CD14-positive monocyte (primary cell): ENCODE results near the gene EPG5. TPM values are rescaled to one million over a fixed set of nuclear protein-coding genes. Genes with fewer than 3 reads are reported as not detected.
A peak's percentile ranks its signal among the peaks of the same experiment; 100 is the strongest.

Experiments used
- DNase-seq, 3 donors: peaks; one replicate each; pipeline ENCODE4 v3.0.0-alpha.2; 2011 to 2022
- H2AFZ ChIP-seq: 2 replicates; pipeline ENCODE4 v1.6.0; 2012; ENCODE audit warnings: mild to moderate bottlenecking, low read depth, low read length, inconsistent platforms; ENCODE audit not compliant: insufficient read depth, poor library complexity, severe bottlenecking
- H3K27ac ChIP-seq, 2 donors: 1 replicate in 1 of 2; 2 replicates in 1 of 2; pipeline ENCODE4 v1.5.1; 2012 to 2013; ENCODE audit warnings: low read length in 2 of 2, control low read depth in 1 of 2, inconsistent platforms in 1 of 2, low read depth in 1 of 2, mild to moderate bottlenecking in 1 of 2
- H3K27me3 ChIP-seq, 2 donors: one replicate each; pipeline versions ENCODE4 v1.6.0 to v1.6.1; 2011 to 2013; ENCODE audit warnings: low read length in 2 of 2; ENCODE audit not compliant: control insufficient read depth in 2 of 2, insufficient read depth in 2 of 2
- H3K36me3 ChIP-seq, 2 donors: replicated peaks in 1 of 2; 1 replicate in 1 of 2; 2 replicates in 1 of 2; pipeline versions ENCODE4 v1.5.1 to v1.6.1; 2012 to 2013; ENCODE audit warnings: low read length in 2 of 2, control low read depth in 1 of 2, inconsistent platforms in 1 of 2, mild to moderate bottlenecking in 1 of 2; ENCODE audit not compliant: insufficient read depth in 2 of 2, control insufficient read depth in 1 of 2
- H3K4me1 ChIP-seq, 2 donors: 1 replicate in 1 of 2; 2 replicates in 1 of 2; pipeline versions ENCODE4 v1.5.1 to v1.6.1; 2012 to 2013; ENCODE audit warnings: low read length in 2 of 2, control low read depth in 1 of 2, inconsistent platforms in 1 of 2, mild to moderate bottlenecking in 1 of 2, moderate library complexity in 1 of 2; ENCODE audit not compliant: insufficient read depth in 2 of 2, control insufficient read depth in 1 of 2
- H3K4me2 ChIP-seq: replicated peaks from 2 replicates; pipeline ENCODE3; 2012; ENCODE audit warnings: low read length, moderate library complexity, mild to moderate bottlenecking; ENCODE audit not compliant: poor library complexity, severe bottlenecking; ENCODE audit errors: extremely low read depth
- H3K4me3 ChIP-seq, 3 experiments: fragments of 200-600 bp in 1 of 3; sonication (generic) in 1 of 3; replicated peaks in 1 of 3; 1 replicate in 2 of 3; 2 replicates in 1 of 3; pipeline ENCODE4 v1.5.1; 2011 to 2013; ENCODE audit warnings: low read length in 3 of 3, mild to moderate bottlenecking in 3 of 3, control low read depth in 2 of 3, low read depth in 2 of 3, inconsistent platforms in 1 of 3, moderate library complexity in 1 of 3
- H3K79me2 ChIP-seq: 2 replicates; pipeline ENCODE4 v1.6.0; 2012; ENCODE audit warnings: mild to moderate bottlenecking, control low read depth, inconsistent platforms, low read length, moderate library complexity; ENCODE audit not compliant: insufficient read depth
- H3K9ac ChIP-seq: 2 replicates; pipeline ENCODE4 v1.6.0; 2017; ENCODE audit warnings: low read length, mild to moderate bottlenecking; ENCODE audit not compliant: insufficient read depth, poor library complexity, severe bottlenecking
- H3K9me3 ChIP-seq, 2 donors: replicated peaks in 1 of 2; 1 replicate in 1 of 2; 2 replicates in 1 of 2; pipeline versions ENCODE4 v1.5.1 to v1.6.1; 2012 to 2013; ENCODE audit warnings: low read length in 2 of 2, control low read depth in 1 of 2; ENCODE audit not compliant: control insufficient read depth in 1 of 2, insufficient read depth in 1 of 2
- H4K20me1 ChIP-seq: 2 replicates; pipeline ENCODE4 v1.6.0; 2012; ENCODE audit warnings: mild to moderate bottlenecking, low read length, control low read depth, moderate library complexity; ENCODE audit not compliant: insufficient read depth
- H3K27ac Mint-ChIP-seq, 7 donors: one replicate each; pipeline ENCODE4 v1.8.0; 2020; ENCODE audit warnings: mild to moderate bottlenecking in 7 of 7, mixed read lengths in 7 of 7, moderate library complexity in 6 of 7, inconsistent platforms in 2 of 7
- H3K27me3 Mint-ChIP-seq, 3 donors: one replicate each; pipeline ENCODE4 v1.8.0; 2021 to 2022; ENCODE audit warnings: low read depth in 3 of 3, mild to moderate bottlenecking in 3 of 3, mixed read lengths in 3 of 3, moderate library complexity in 3 of 3, inconsistent platforms in 1 of 3
- H3K36me3 Mint-ChIP-seq, 2 donors: one replicate each; pipeline ENCODE4 v1.8.0; 2020; ENCODE audit warnings: mixed read lengths in 2 of 2, inconsistent platforms in 1 of 2, mild to moderate bottlenecking in 1 of 2
- H3K4me1 Mint-ChIP-seq: one replicate; pipeline ENCODE4 v1.8.0; 2020; ENCODE audit warnings: mild to moderate bottlenecking, mixed read lengths
- H3K4me3 Mint-ChIP-seq, 2 donors: one replicate each; pipeline ENCODE4 v1.8.0; 2020; ENCODE audit warnings: mild to moderate bottlenecking in 2 of 2, mixed read lengths in 2 of 2, moderate library complexity in 1 of 2
- H3K9me3 Mint-ChIP-seq, 7 donors: one replicate each; pipeline ENCODE4 v1.8.0; 2020 to 2022; ENCODE audit warnings: mixed read lengths in 7 of 7, mild to moderate bottlenecking in 6 of 7, moderate library complexity in 6 of 7, inconsistent platforms in 2 of 7
- CTCF ChIP-seq: fragments of 200-600 bp; IDR thresholded peaks from one replicate; pipeline ENCODE4 v1.8.0; 2022; ENCODE audit warnings: antibody characterized with exemption, mild to moderate bottlenecking
- WGBS: methylation state at CpG from one replicate; pipeline ENCODE4 v1.1.5; 2013; ENCODE audit warnings: missing lambda C conversion rate; ENCODE audit not compliant: insufficient coverage; 5-methylcytosine and 5-hydroxymethylcytosine counted together
- intact Hi-C, 2 donors: fragments of 100-400 bp; cut with micrococcal nuclease; formaldehyde crosslinking; loops; one replicate each; pipeline versions ENCODE4 v1.15.0 to v1.15.1; 2023
- polyA plus RNA-seq, 3 donors: library from polyadenylated mRNA; depleted of rRNA in 1 of 3; unstranded in 2 of 3; stranded (reverse) in 1 of 3; fragments of 300-500 nt in 2 of 3; fragments of >200 nt in 1 of 3; fragmentation: Illumina TruSeq in 2 of 3; gene quantifications; 1 replicate in 2 of 3; 2 replicates in 1 of 3; pipeline ENCODE4 v1.2.3, GENCODE V29; 2012 to 2021

Gene EPG5
- polyA plus RNA-seq, 3 donors = 1.3 to 15.9 (median 1.4) TPM

GRCh38 chr18:45894818-45895217, 72.3 kb downstream of the EPG5 start:
- WGBS = 97% methylated on average over 3 of the region's 3 CpGs
- TF ChIP-seq CTCF = no peak
- Histone ChIP-seq H3K27ac (no peak overlapping the region), H3K4me3 (no peak overlapping the region), H3K79me2 (no peaks in the 10 kb centered on the region), H3K27me3 (no peaks in the 10 kb centered on the region), H3K9ac (no peak overlapping the region), H2AFZ (no peak overlapping the region), H4K20me1 (no peaks in the 10 kb centered on the region), H3K36me3 (peaks cover 55 to 79% of the 10 kb centered on the region in 2 donors), H3K4me1 (peaks cover 15% of the 10 kb centered on the region in 2 donors), H3K4me2 (no peak overlapping the region), H3K9me3 (no peaks in the 10 kb centered on the region)
- Mint-ChIP-seq H3K27ac (no peak overlapping the region), H3K9me3 (no peaks in the 10 kb centered on the region), H3K4me1 (peaks cover 11% of the 10 kb centered on the region), H3K4me3 (no peak overlapping the region), H3K36me3 (peaks cover 55 to 75% of the 10 kb centered on the region in 2 donors), H3K27me3 (peaks cover 0 to 2% (median 0%) of the 10 kb centered on the region in 3 donors)
- intact Hi-C loops = no loop called here
- no peak for DNase-seq

DNA sequence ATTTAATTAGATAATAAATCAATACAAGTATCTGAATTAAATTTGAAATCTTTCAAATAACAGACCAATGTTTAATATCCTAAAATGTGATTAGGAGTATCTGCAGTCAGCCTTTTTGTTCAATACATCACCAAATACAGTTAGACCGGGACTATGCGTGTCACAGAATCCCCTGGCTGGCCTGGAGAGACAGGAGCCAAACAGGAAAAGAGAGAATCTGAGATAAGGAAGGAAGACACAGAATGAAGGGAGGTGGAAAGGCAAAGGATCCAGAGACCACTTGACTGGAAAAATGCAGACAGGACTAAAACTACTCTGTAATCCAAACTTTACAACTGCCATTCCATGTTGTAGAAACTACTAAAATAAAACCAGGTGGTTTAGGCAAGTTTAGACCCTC, 75.3 kb downstream of the EPG5 start:
- H3K79me2 ChIP-seq = no peaks in the 10 kb centered on the region
- Mint-ChIP-seq H3K36me3 (peaks cover 41 to 63% of the 10 kb centered on the region in 2 donors), H3K27ac (peak overlapping the region in 3 of 7 donors; percentile 49 to 73 (median 68)), H3K9me3 (peaks cover 0 to 2% (median 0%) of the 10 kb centered on the region in 7 donors), H3K27me3 (no peaks in the 10 kb centered on the region), H3K4me1 (peaks cover 21% of the 10 kb centered on the region), H3K4me3 (no peak overlapping the region)
- H3K4me1 ChIP-seq = peaks cover 24 to 25% of the 10 kb centered on the region in 2 donors
- TF ChIP-seq CTCF = no peak
- H3K9ac ChIP-seq = no peak overlapping the region
- H3K27ac ChIP-seq = peak overlapping the region in 1 of 2 donors; percentile 9
- no CpG with 5 or more reads among the region's 2 CpGs for WGBS
- H3K4me2 ChIP-seq = no peak overlapping the region
- H3K4me3 ChIP-seq = no peak overlapping the region
- H3K27me3 ChIP-seq = no peaks in the 10 kb centered on the region
- no peaks in the 10 kb centered on the region for H4K20me1 ChIP-seq
- no peaks in the 10 kb centered on the region for H3K9me3 ChIP-seq
- no peak overlapping the region for H2AFZ ChIP-seq
- DNase-seq = no peak
- intact Hi-C loops = no loop called here
- H3K36me3 ChIP-seq = peaks cover 38 to 69% of the 10 kb centered on the region in 2 donors
